MCF 10A (cell line): ENCODE data around the gene DDT. TPM values are rescaled to one million over a fixed set of nuclear protein-coding genes. Genes with fewer than 3 reads are reported as not detected.
A peak's percentile ranks its signal among the peaks of the same experiment; 100 is the strongest.
"Not testable (repeated sequence)": the region's sequence is repeated elsewhere in the genome, so short reads cannot be mapped to it uniquely, and the experiment has no call there.

ENCODE experiments used
- BruUV-seq: library from RNA; stranded (reverse); fragments of 400-500 nt; replicated peaks from 2 replicates; lab custom pipeline; 2021; lab: Mats Ljungman, UMichigan
- CTCF ChIA-PET: fragments of 300-600 bp; sonication (Branson Sonifier 250); formaldehyde crosslinking; extraction: SDS; loops from one replicate; lab custom pipeline; 2021; ENCODE audit warnings: antibody characterized with exemption, inconsistent platforms; lab: Yijun Ruan, JAX
- POLR2A ChIA-PET: fragments of 300-600, 350-650 bp; sonication (Branson Sonifier 250); formaldehyde crosslinking; extraction: SDS; loops from one replicate; lab custom pipeline; 2020; ENCODE audit warnings: antibody characterized with exemption, inconsistent platforms; lab: Yijun Ruan, JAX
- DNase-seq: peaks from one replicate; pipeline ENCODE4 v3.0.0-alpha.2; 2018; ENCODE audit not compliant: unreplicated experiment
- H3K27ac Mint-ChIP-seq: one replicate; pipeline ENCODE4 v1.8.0; 2022; ENCODE audit warnings: mild to moderate bottlenecking, low read depth, mixed read lengths; ENCODE audit not compliant: unreplicated experiment
- H3K27me3 Mint-ChIP-seq: one replicate; pipeline ENCODE4 v1.8.0; 2022; ENCODE audit warnings: mixed read lengths; ENCODE audit not compliant: insufficient read depth, unreplicated experiment
- H3K36me3 Mint-ChIP-seq: one replicate; pipeline ENCODE4 v1.8.0; 2022; ENCODE audit warnings: mild to moderate bottlenecking, moderate library complexity, mixed read lengths; ENCODE audit not compliant: insufficient read depth, unreplicated experiment
- H3K4me1 Mint-ChIP-seq: one replicate; pipeline ENCODE4 v1.8.0; 2022; ENCODE audit warnings: mixed read lengths; ENCODE audit not compliant: insufficient read depth, unreplicated experiment
- H3K4me3 Mint-ChIP-seq: one replicate; pipeline ENCODE4 v1.8.0; 2022; ENCODE audit warnings: mild to moderate bottlenecking, moderate library complexity, mixed read lengths; ENCODE audit not compliant: unreplicated experiment
- H3K9me3 Mint-ChIP-seq: one replicate; pipeline ENCODE4 v1.8.0; 2022; ENCODE audit warnings: mixed read lengths; ENCODE audit not compliant: unreplicated experiment
- CTCF ChIP-seq: fragments of 200-600 bp; IDR thresholded peaks from one replicate; pipeline ENCODE4 v1.8.0; 2022; ENCODE audit warnings: antibody characterized with exemption, mild to moderate bottlenecking; ENCODE audit not compliant: unreplicated experiment
- intact Hi-C: fragments of 100-400 bp; cut with micrococcal nuclease; formaldehyde crosslinking; loops from 2 replicates; pipeline ENCODE4 v1.14.1; 2022
- total RNA-seq: library from RNA; stranded (reverse); gene quantifications from 2 replicates; pipeline ENCODE4 v1.2.3, GENCODE V29; 2022

DDT gene
- total RNA-seq, 1 experiment from 2014 or later, result 155 TPM

- peaks cover 16% of the 10 kb centered on the region for H3K4me1 Mint-ChIP-seq
- H3K36me3 Mint-ChIP-seq, result peaks cover 20% of the 10 kb centered on the region
- intact Hi-C loops, result no loop called here
- peak overlapping the region; percentile 2 for H3K4me3 Mint-ChIP-seq
- DNase-seq, result no peak
- BruUV-seq, result no TSS peak
- no peak for TF ChIP-seq CTCF
- ChIA-PET POLR2A (interaction anchor here (0.7 to 1.5 kb wide), 2 partner anchors 77 to 344 kb away, joined by 3 to 8 read pairs; partner anchors contain the start of gene MIF), CTCF (no interaction called here)
- no peak overlapping the region for H3K27ac Mint-ChIP-seq
- no peaks in the 10 kb centered on the region for H3K9me3 Mint-ChIP-seq
- H3K27me3 Mint-ChIP-seq, result no peaks in the 10 kb centered on the region
Observed at GRCh38 chr22:23970816-23971486, 3.3 kb downstream of the DDT start.

DNA sequence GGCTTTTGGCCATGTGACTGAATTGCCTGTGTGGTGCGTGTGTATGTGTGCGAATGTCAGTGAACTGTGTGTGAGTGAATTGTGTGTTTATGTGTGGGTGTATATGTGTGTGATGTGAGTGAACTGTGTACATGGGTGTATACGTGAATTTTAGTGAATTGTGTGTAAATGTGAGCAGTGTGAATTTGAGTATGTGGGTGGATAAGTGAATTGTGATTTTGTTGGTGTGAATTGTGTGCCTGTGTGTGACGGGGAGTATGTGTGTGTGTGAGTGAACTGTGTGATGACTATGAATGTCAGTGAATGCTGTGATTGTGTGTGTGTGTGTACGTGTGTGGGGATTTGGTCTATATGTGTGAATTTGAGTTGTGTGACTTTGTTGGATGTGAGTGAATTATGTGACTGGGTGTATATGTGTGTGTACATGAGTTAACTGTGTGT is 4.0 kb downstream of the DDT start:
- BruUV-seq, result TSS peak; percentile 2

GRCh38 chr22:23969071-23969470 is 5.2 kb downstream of the DDT start:
- no peak overlapping the region for H3K27ac Mint-ChIP-seq

More for the DNA sequence above, 4.0 kb downstream of the DDT start:
- Mint-ChIP-seq H3K36me3 (peaks cover 20% of the 10 kb centered on the region), H3K27me3 (no peaks in the 10 kb centered on the region), H3K9me3 (no peaks in the 10 kb centered on the region), H3K27ac (peak overlapping the region; percentile 5), H3K4me3 (peak overlapping the region; percentile 2), H3K4me1 (peaks cover 16% of the 10 kb centered on the region)
- no peak for TF ChIP-seq CTCF
- ChIA-PET POLR2A (no interaction called here), CTCF (no interaction called here)
- intact Hi-C loops, result no loop called here
- no peak for DNase-seq

DNA sequence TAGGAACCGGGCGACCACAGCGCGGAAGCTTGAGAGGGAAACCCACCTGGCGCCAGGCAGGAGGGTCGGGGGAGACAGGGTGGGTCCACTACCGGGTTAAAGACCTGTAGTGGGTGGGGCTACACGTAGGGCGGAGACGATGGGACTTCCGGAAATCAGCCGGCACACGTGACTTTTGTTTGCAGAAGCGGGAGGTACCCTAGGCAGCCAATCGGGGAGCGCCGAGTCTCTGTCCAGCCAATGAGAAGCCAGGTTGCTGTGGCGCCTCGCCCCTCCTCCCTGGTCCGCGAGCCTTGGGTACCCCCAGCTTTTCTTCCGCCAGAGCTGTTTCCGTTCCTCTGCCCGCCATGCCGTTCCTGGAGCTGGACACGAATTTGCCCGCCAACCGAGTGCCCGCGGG is 7.7 kb downstream of the DDT start, which contains the start of gene DDTL:
Gene DDTL (plus strand): TSS at position 321 of the 400 bp plus-strand sequence. CDS start 27 bp downstream, at position 348.
- Mint-ChIP-seq H3K36me3 (peaks cover 15% of the 10 kb centered on the region), H3K4me1 (peaks cover 16% of the 10 kb centered on the region)
- H3K27ac Mint-ChIP-seq, POLR2A ChIA-PET, DNase-seq, CTCF ChIA-PET, H3K4me3 Mint-ChIP-seq, intact Hi-C loops, H3K27me3 Mint-ChIP-seq, BruUV-seq, H3K9me3 Mint-ChIP-seq: not testable (repeated sequence)

More at GRCh38 chr22:23969071-23969470, 5.2 kb downstream of the DDT start:
- intact Hi-C loops, result no loop called here
- Mint-ChIP-seq H3K36me3 (peaks cover 20% of the 10 kb centered on the region), H3K9me3 (no peaks in the 10 kb centered on the region), H3K4me3 (no peak overlapping the region), H3K27me3 (no peaks in the 10 kb centered on the region), H3K4me1 (peaks cover 16% of the 10 kb centered on the region)
- ChIA-PET CTCF (no interaction called here), POLR2A (no interaction called here)
- TF ChIP-seq CTCF, result no peak
- DNase-seq, result no peak
- no TSS peak for BruUV-seq

DNA sequence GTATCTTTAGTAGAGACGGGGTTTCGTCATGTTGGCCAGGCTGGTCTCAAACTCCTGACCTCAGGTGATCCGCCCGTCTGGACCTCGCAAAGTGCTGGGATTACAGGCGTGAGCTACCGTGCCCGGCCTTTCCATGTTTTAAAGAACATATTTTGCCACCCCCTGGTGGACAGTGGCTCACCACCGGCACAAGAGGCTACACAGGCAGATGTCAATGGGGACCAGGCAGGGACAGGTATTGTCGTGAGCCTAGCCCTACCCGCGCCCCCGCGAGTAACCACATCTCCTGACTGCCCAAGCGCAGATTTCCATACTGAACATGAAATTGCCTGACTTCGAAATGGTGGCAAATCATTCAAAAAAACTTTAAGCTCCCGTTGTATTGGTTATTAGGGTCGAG is 8.1 kb downstream of the DDT start:
- H3K27me3 Mint-ChIP-seq, BruUV-seq, POLR2A ChIA-PET, H3K27ac Mint-ChIP-seq, H3K4me3 Mint-ChIP-seq, CTCF ChIA-PET, intact Hi-C loops, H3K9me3 Mint-ChIP-seq, DNase-seq: not testable (repeated sequence)
- Mint-ChIP-seq H3K4me1 (peaks cover 16% of the 10 kb centered on the region), H3K36me3 (peaks cover 10% of the 10 kb centered on the region)

DNA sequence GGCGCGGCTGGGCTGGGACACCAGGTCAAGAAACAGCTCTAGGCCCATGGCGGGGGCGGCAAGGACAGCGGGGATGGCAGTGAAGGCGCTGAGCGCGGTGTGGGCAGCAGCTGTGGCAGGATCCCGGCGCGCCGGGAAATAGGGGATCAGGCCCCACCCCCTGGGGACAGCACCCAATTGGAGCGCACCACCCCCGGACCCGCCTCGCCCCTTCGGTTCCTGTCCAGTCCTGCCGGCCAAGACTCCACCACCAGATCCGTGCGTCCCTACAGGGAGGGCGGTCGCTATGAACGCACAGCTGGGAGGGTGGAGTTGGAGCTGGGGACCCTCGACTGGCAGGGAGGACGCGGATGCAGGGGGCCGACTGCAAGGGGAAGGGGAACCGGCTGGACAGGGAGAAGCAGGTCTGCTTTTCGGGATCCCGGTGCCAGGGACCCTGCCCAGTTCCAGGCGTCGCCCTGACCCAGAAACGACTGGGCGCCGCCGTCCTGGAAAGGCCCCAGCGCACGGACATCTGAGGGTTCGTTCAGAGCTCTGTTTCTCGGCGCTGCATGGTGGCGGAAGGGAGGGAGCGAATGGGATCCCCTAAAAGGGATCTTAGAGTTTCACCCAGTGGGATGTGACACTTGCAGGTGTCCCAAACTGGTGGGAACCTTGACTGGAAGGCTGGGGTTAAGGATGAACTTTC is 13.0 kb downstream of the DDT start, which contains the start of gene GSTT2B:
Gene GSTT2B (minus strand): TSS at position 112 of the 688 bp plus-strand sequence. CDS start 64 bp downstream, at position 48.
- peak within 1 kb of the TSS; percentile 54 for H3K4me3 Mint-ChIP-seq
- BruUV-seq, H3K9me3 Mint-ChIP-seq, POLR2A ChIA-PET, H3K36me3 Mint-ChIP-seq, CTCF ChIA-PET, intact Hi-C loops, H3K27me3 Mint-ChIP-seq, DNase-seq, H3K4me1 Mint-ChIP-seq, H3K27ac Mint-ChIP-seq: not testable (repeated sequence)
